Measurements from ENCODE around the gene SAMD15.

Gene SAMD15

DNA sequence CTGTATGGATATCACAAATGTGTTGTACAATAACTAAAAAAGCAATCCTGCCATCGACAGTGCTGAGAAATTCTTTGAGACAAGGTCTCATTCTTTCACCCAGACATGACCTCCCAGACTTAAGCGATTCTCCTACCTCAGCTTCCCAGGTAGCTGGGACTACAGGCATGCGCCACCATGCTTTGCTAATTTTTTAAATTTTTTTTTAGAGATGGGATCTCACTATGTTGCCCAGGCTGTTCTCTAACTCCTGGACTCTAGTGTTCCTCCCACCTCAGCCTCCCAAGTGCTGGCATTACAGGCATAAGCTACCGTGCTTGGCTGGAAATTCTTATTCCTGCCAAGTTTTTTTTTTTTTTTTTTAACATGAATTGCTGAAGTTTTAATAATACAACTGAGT is 62.7 kb downstream of the SAMD15 start:
- H3K27ac ChIP-seq (replicated peaks), result no peak overlapping the region
- no peak for DNase-seq (ENCODE audit: low read depth in 1 of 2, low spot score in 1 of 2)
- H3K4me3 ChIP-seq (replicated peaks; ENCODE audit: insufficient read depth, low read length), result no peak overlapping the region
- no peaks in the 10 kb centered on the region for H3K27me3 ChIP-seq (ENCODE audit: insufficient read depth, poor library complexity, severe bottlenecking)
- TF ChIP-seq SPI1 (IDR thresholded peaks at IDR 0.05; ENCODE audit: borderline replicate concordance, low read depth) (no peak), GABPA (IDR thresholded peaks at IDR 0.05; ENCODE audit: low read depth) (no peak), CTCF (IDR thresholded peaks at IDR 0.05; ENCODE audit: insufficient read depth, low read length) (no peak), POLR2AphosphoS5 (IDR thresholded peaks at IDR 0.05; ENCODE audit: low read depth) (no peak)
